IMR-90 (cell line): ENCODE data around the gene INCA1.

Experiments
- CEBPB ChIP-seq: IDR thresholded peaks from 2 replicates; pipeline ENCODE4 v1.6.1; 2012; ENCODE audit warnings: low read depth, low read length, improper control_type of control experiment
- CHD1 ChIP-seq: IDR thresholded peaks from 2 replicates; pipeline ENCODE4 v1.6.1; 2012; ENCODE audit warnings: low read depth, low read length, improper control_type of control experiment
- CTCF ChIP-seq: conservative IDR thresholded peaks from 2 replicates; pipeline ENCODE4 v1.5.1; 2012; ENCODE audit warnings: mild to moderate bottlenecking, low read depth, low read length, improper control_type of control experiment
- FOS ChIP-seq: fragments of 150-350 bp; IDR thresholded peaks from 2 replicates; pipeline ENCODE4 v1.6.1; 2016; ENCODE audit warnings: low read depth, low read length
- MAZ ChIP-seq: IDR thresholded peaks from 2 replicates; pipeline ENCODE4 v1.6.1; 2012; ENCODE audit warnings: low read depth, mild to moderate bottlenecking, low read length, improper control_type of control experiment, moderate library complexity, borderline replicate concordance
- POLR2A ChIP-seq: IDR thresholded peaks from 2 replicates; pipeline ENCODE4 v1.6.1; 2012; ENCODE audit warnings: mild to moderate bottlenecking, low read depth, low read length
- RAD21 ChIP-seq: IDR thresholded peaks from 2 replicates; pipeline ENCODE4 v1.6.1; 2012; ENCODE audit warnings: low read length, improper control_type of control experiment
- RFX5 ChIP-seq: IDR thresholded peaks from 2 replicates; pipeline ENCODE4 v1.8.0; 2012; ENCODE audit warnings: low read depth, mild to moderate bottlenecking, low read length, moderate library complexity

GRCh38 chr17:4944163-4944553, 53.2 kb downstream of the INCA1 start:
- TF ChIP-seq CTCF (no peak), CEBPB (no peak), POLR2A (peak; percentile 14; the same call in 1 of the 2 replicates), RAD21 (no peak), FOS (no peak), MAZ (no peak), CHD1 (no peak), RFX5 (no peak)
